ENCODE measurements around the gene ITSN2. TPM values are rescaled to one million over a fixed set of nuclear protein-coding genes. Genes with fewer than 3 reads are reported as not detected.

Gene ITSN2
- total and polyA plus RNA-seq, 2 donors (not counting 1 experiment from before 2014, with no cell fraction given) = 23.1 to 43.4 TPM

DNA sequence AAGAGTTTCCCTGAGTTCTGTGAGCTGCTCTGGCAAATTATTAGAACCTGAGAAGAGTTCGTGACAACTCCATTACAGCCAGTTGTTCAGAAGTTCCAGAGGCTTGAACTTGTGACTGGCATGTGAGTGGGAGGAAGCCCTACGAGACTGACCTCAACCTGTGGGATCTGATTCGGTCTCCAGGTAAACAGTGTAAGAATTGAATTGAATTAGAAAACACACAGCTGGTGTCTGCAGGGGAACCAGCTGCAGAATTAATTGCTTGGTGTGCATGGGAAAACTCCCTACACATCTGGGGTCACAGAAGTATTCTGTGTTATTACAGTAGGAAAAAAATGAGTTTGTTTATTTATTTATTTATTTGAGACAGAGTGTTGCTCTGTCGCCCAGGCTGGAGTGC, 14.0 kb upstream of the ITSN2 start:
- Histone ChIP-seq H4K20me1 (ENCODE audit: control insufficient read depth, extremely low read depth, insufficient read depth, low read length) (no peaks in the 10 kb centered on the region), H2AFZ (ENCODE audit: low read length) (no peak overlapping the region), H3K4me2 (ENCODE audit: extremely low read depth, insufficient read depth, low read length) (no peak overlapping the region), H3K4me3 (replicated peaks in 1 of 4; ENCODE audit: control extremely low read depth in 1 of 4, insufficient read depth in 1 of 4, low read depth in 3 of 4, low read length in 4 of 4) (no peak overlapping the region), H3K36me3 (ENCODE audit: control insufficient read depth, insufficient read depth, low read length) (no peaks in the 10 kb centered on the region), H3K27ac (ENCODE audit: insufficient read depth, low read length) (no peak overlapping the region), H3K27me3 (ENCODE audit: control insufficient read depth, insufficient read depth, low read length) (no peaks in the 10 kb centered on the region), H3K9me3 (ENCODE audit: control insufficient read depth, insufficient read depth, low read depth, low read length) (no peaks in the 10 kb centered on the region), H3K9ac (ENCODE audit: insufficient read depth, low read length) (no peak overlapping the region), H3K79me2 (ENCODE audit: control insufficient read depth, insufficient read depth, low read length) (no peaks in the 10 kb centered on the region), H3K4me1 (ENCODE audit: control insufficient read depth, extremely low read depth, insufficient read depth, low read length) (no peaks in the 10 kb centered on the region)
- no peak for DNase-seq (ENCODE audit: low read depth in 2 of 2)
- TF ChIP-seq EZH2 (IDR thresholded peaks at IDR 0.05; ENCODE audit: low read length, missing control alignments) = no peak
- TF ChIP-seq, protein P1, sequence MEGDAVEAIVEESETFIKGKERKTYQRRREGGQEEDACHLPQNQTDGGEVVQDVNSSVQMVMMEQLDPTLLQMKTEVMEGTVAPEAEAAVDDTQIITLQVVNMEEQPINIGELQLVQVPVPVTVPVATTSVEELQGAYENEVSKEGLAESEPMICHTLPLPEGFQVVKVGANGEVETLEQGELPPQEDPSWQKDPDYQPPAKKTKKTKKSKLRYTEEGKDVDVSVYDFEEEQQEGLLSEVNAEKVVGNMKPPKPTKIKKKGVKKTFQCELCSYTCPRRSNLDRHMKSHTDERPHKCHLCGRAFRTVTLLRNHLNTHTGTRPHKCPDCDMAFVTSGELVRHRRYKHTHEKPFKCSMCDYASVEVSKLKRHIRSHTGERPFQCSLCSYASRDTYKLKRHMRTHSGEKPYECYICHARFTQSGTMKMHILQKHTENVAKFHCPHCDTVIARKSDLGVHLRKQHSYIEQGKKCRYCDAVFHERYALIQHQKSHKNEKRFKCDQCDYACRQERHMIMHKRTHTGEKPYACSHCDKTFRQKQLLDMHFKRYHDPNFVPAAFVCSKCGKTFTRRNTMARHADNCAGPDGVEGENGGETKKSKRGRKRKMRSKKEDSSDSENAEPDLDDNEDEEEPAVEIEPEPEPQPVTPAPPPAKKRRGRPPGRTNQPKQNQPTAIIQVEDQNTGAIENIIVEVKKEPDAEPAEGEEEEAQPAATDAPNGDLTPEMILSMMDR (conservative IDR thresholded peaks at IDR 0.05 in 1 of 2, IDR thresholded peaks at IDR 0.05 in 1 of 2; ENCODE audit: low read depth in 1 of 2, low read length in 2 of 2) = no peak

DNA sequence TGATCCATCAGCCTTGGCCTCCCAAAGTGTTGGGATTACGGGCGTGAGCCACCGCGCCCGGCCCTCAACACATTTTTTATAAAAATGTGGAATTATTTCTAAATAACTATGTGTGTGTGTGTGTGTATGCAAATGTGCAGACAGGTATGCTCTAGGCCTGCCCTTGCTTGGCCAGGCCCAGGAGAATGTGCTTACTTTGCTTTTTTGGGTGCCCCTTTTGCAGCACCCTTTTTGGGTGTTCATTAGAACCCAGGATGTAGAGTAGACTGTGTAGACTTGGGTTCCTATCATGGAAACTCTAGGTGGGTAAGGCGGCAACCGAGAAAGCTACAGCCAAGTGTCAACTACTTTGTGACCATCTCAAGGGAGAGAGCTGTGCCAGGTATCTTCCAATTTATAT, 11.7 kb upstream of the ITSN2 start:
- H3K4me1 ChIP-seq (ENCODE audit: control insufficient read depth, extremely low read depth, insufficient read depth, low read length) = no peaks in the 10 kb centered on the region
- no peak overlapping the region for H3K9ac ChIP-seq (ENCODE audit: insufficient read depth, low read length)
- no peak overlapping the region for H2AFZ ChIP-seq (ENCODE audit: low read length)
- DNase-seq (ENCODE audit: low read depth in 2 of 2) = no peak
- no peaks in the 10 kb centered on the region for H3K36me3 ChIP-seq (ENCODE audit: control insufficient read depth, insufficient read depth, low read length)
- no peaks in the 10 kb centered on the region for H3K27me3 ChIP-seq (ENCODE audit: control insufficient read depth, insufficient read depth, low read length)
- H3K4me3 ChIP-seq (replicated peaks in 1 of 4; ENCODE audit: control extremely low read depth in 1 of 4, insufficient read depth in 1 of 4, low read depth in 3 of 4, low read length in 4 of 4) = no peak overlapping the region
- no peak overlapping the region for H3K27ac ChIP-seq (ENCODE audit: insufficient read depth, low read length)
- H3K9me3 ChIP-seq (ENCODE audit: control insufficient read depth, insufficient read depth, low read depth, low read length) = no peaks in the 10 kb centered on the region
- no peak overlapping the region for H3K4me2 ChIP-seq (ENCODE audit: extremely low read depth, insufficient read depth, low read length)
- no peaks in the 10 kb centered on the region for H4K20me1 ChIP-seq (ENCODE audit: control insufficient read depth, extremely low read depth, insufficient read depth, low read length)
- TF ChIP-seq, protein P1 (conservative IDR thresholded peaks at IDR 0.05 in 1 of 2, IDR thresholded peaks at IDR 0.05 in 1 of 2; ENCODE audit: low read depth in 1 of 2, low read length in 2 of 2) = no peak
- TF ChIP-seq EZH2 (IDR thresholded peaks at IDR 0.05; ENCODE audit: low read length, missing control alignments) = no peak
- no peaks in the 10 kb centered on the region for H3K79me2 ChIP-seq (ENCODE audit: control insufficient read depth, insufficient read depth, low read length)

- Histone ChIP-seq H3K79me2 (ENCODE audit: control insufficient read depth, insufficient read depth, low read length) (no peaks in the 10 kb centered on the region), H3K4me3 (replicated peaks in 1 of 4; ENCODE audit: control extremely low read depth in 1 of 4, insufficient read depth in 1 of 4, low read depth in 3 of 4, low read length in 4 of 4) (no peak overlapping the region), H3K27ac (ENCODE audit: insufficient read depth, low read length) (no peak overlapping the region), H3K27me3 (ENCODE audit: control insufficient read depth, insufficient read depth, low read length) (no peaks in the 10 kb centered on the region), H3K9me3 (ENCODE audit: control insufficient read depth, insufficient read depth, low read depth, low read length) (no peaks in the 10 kb centered on the region), H3K9ac (ENCODE audit: insufficient read depth, low read length) (no peak overlapping the region), H4K20me1 (ENCODE audit: control insufficient read depth, extremely low read depth, insufficient read depth, low read length) (no peaks in the 10 kb centered on the region), H2AFZ (ENCODE audit: low read length) (no peak overlapping the region), H3K4me2 (ENCODE audit: extremely low read depth, insufficient read depth, low read length) (no peak overlapping the region), H3K36me3 (ENCODE audit: control insufficient read depth, insufficient read depth, low read length) (no peaks in the 10 kb centered on the region), H3K4me1 (ENCODE audit: control insufficient read depth, extremely low read depth, insufficient read depth, low read length) (no peaks in the 10 kb centered on the region)
- TF ChIP-seq, protein P1 (conservative IDR thresholded peaks at IDR 0.05 in 1 of 2, IDR thresholded peaks at IDR 0.05 in 1 of 2; ENCODE audit: low read depth in 1 of 2, low read length in 2 of 2) = no peak
- TF ChIP-seq EZH2 (IDR thresholded peaks at IDR 0.05; ENCODE audit: low read length, missing control alignments) = no peak
- no peak for DNase-seq (ENCODE audit: low read depth in 2 of 2)
Measured at GRCh38 chr2:24365826-24366225, 5.5 kb upstream of the ITSN2 start.
